Measurements from ENCODE around the gene ARFRP1. TPM values are rescaled to one million over a fixed set of nuclear protein-coding genes. Genes with fewer than 3 reads are reported as not detected.

The ARFRP1 gene
- total and polyA plus RNA-seq, 12 donors: 18.8 to 75.9 (median 42.2) TPM

DNA sequence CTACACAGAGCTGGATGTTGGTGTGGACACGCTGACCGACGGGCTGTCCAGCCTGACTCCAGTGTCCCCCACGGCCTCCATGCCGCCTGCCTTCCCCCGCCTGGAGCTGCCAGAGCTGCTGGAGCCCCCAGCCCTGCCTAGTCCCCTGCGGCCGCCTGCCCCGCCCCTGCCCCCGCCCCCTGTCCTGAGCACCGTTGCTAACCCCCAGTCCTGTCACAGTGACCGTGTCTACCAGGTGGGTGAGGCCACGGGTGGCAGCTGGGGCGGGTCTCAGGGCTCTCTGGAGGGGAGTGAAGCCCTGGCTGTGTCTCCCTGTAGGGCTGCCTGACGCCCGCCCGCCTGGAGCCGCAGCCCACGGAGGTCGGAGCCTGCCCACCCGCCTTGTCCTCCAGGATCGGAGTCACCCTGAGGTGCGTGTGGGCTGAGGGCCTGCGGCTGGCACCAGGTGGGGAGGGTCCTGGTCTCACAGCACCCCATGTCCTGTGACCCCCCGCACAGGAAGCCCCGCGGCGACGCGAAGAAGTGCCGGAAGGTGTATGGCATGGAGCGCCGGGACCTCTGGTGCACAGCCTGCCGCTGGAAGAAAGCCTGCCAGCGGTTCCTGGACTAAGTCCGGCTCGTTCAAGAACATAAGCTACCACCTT lies 34.7 kb upstream of the ARFRP1 start:
- intact Hi-C loops (cut with DNase I): no loop called here
- no peaks in the 10 kb centered on the region for H3K27me3 ChIP-seq
- WGBS, 4 donors: 60 to 79% (median 75%) methylated on average over 2 to 37 of the region's 37 CpGs
- H3K36me3 ChIP-seq (replicated peaks in 1 of 2): peaks cover 0 to 29% of the 10 kb centered on the region in 2 donors
- no peaks in the 10 kb centered on the region for H3K9me3 ChIP-seq (replicated peaks in 1 of 3)
- peaks cover 33 to 38% of the 10 kb centered on the region in 2 donors for H3K4me1 ChIP-seq (replicated peaks in 1 of 2)
- TF ChIP-seq, protein P1, sequence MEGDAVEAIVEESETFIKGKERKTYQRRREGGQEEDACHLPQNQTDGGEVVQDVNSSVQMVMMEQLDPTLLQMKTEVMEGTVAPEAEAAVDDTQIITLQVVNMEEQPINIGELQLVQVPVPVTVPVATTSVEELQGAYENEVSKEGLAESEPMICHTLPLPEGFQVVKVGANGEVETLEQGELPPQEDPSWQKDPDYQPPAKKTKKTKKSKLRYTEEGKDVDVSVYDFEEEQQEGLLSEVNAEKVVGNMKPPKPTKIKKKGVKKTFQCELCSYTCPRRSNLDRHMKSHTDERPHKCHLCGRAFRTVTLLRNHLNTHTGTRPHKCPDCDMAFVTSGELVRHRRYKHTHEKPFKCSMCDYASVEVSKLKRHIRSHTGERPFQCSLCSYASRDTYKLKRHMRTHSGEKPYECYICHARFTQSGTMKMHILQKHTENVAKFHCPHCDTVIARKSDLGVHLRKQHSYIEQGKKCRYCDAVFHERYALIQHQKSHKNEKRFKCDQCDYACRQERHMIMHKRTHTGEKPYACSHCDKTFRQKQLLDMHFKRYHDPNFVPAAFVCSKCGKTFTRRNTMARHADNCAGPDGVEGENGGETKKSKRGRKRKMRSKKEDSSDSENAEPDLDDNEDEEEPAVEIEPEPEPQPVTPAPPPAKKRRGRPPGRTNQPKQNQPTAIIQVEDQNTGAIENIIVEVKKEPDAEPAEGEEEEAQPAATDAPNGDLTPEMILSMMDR (IDR thresholded peaks at IDR 0.05): no peak
- TF ChIP-seq POLR2A (IDR thresholded peaks at IDR 0.05): no peak
- peak in 3 of 7 donors; percentile 19 to 32 (median 24) for DNase-seq
- peak overlapping the region in 2 of 5 donors; percentile 85 to 94 for H3K27ac ChIP-seq
- no peak overlapping the region for H3K4me3 ChIP-seq

DNA sequence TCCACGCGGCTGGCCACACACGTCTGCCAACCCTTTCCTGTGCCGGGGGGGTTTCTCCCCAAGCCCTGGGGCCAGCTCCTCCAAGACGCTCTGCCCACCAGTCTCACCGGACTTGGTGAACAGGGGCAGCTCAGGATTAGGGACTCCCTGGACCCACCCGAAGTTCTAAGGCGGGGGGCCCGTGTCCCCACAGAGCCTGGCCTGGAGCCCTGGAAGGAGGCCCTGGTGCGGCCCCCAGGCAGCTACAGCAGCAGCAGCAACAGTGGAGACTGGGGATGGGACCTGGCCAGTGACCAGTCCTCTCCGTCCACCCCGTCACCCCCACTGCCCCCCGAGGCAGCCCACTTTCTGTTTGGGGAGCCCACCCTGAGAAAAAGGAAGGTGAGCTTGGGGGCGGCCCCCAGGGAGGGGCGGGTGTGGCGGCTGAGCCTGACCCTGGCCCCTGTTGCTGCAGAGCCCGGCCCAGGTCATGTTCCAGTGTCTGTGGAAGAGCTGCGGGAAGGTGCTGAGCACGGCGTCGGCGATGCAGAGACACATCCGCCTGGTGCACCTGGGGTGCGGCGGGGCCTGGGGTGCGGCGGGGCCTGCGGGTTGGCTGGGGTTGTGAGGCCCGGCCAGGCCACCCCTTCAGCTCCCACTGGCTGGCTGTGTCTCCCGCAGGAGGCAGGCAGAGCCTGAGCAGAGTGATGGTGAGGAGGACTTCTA lies 34.1 kb upstream of the ARFRP1 start:
- Histone ChIP-seq H3K4me3 (peak overlapping the region in 1 of 4 donors; percentile 83), H3K4me1 (replicated peaks in 1 of 2) (peaks cover 36 to 42% of the 10 kb centered on the region in 2 donors)
- intact Hi-C loops (cut with DNase I): no loop called here

DNA sequence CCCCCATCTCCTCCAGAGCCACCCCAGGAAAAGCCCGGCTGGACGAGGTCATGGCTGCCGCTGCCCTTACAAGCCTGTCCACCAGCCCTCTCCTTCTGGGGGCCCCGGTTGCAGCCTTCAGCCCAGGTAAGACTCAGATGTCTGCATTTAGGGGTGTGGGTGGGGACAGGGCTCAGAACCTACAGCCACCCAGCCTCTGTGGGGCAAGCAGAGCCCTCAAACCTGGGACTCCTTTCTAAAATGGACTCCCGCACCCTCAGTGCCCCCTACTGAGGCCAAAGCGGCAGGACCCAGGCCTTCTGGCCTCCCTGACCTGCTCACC lies 33.5 kb upstream of the ARFRP1 start:
- Histone ChIP-seq H3K4me3 (peak overlapping the region in 2 of 4 donors; percentile 44 to 83), H3K4me1 (replicated peaks in 1 of 2) (peaks cover 36 to 42% of the 10 kb centered on the region in 2 donors), H3K9me3 (replicated peaks in 1 of 3) (no peaks in the 10 kb centered on the region), H3K36me3 (replicated peaks in 1 of 2) (peaks cover 0 to 29% of the 10 kb centered on the region in 2 donors), H3K27ac (peak overlapping the region; percentile 33 to 94 (median 85)), H3K27me3 (no peaks in the 10 kb centered on the region)
- TF ChIP-seq POLR2A (IDR thresholded peaks at IDR 0.05): no peak
- TF ChIP-seq, protein P1 (IDR thresholded peaks at IDR 0.05): no peak
- 12 to 26% (median 16%) methylated on average over 6 of the region's 6 CpGs; no CpG with 5 or more reads in 1 of the 4 donors for WGBS, 4 donors
- no peak for DNase-seq
- intact Hi-C loops (cut with DNase I): no loop called here

More for the DNA sequence above, 34.1 kb upstream of the ARFRP1 start:
- 34 to 68% (median 62%) methylated on average over 9 to 30 of the region's 30 CpGs for WGBS, 4 donors
- DNase-seq: peak in 4 of 7 donors; percentile 11 to 43 (median 34)
- H3K27ac ChIP-seq: peak overlapping the region; percentile 33 to 94 (median 85)
- TF ChIP-seq POLR2A (IDR thresholded peaks at IDR 0.05): no peak
- no peaks in the 10 kb centered on the region for H3K9me3 ChIP-seq (replicated peaks in 1 of 3)
- no peaks in the 10 kb centered on the region for H3K27me3 ChIP-seq
- peaks cover 0 to 29% of the 10 kb centered on the region in 2 donors for H3K36me3 ChIP-seq (replicated peaks in 1 of 2)

DNA sequence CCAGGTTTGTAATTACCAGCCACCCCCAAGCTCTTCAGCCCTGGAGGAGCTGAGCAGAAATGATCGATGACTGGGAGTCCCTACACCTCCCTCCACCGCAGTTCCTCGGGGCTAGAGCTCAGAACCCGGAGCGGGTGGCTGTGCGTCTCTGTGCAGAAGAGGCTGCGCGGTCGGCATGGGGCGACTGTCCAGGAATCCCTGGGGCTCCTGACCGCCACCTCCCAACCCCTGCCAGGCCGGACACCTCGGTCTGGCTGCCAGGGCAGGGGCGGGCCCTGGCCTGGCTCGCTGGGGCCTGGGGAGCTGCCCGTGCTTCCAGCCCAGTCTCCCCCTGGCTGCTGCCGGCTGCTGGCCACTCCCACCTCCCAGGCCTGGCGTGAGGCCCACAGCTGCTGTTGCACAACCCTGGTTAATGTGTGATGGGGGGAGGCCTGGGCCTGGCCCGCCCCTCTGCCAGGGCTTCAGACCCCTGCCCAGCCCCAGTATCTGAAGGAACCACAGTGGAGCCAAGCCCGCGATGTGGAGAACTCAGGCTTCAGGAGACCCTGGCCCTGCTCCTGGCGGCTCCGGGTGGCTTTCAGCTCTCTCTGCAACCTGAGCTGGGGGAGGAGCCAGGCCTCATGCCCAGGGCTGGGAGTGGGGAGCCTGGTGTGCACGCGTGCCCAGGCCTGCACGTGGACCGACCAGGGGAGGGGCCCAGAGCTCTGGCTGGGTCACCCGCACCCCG lies 33.0 kb upstream of the ARFRP1 start:
- Histone ChIP-seq H3K36me3 (replicated peaks in 1 of 2) (peaks cover 0 to 28% of the 10 kb centered on the region in 2 donors), H3K4me1 (replicated peaks in 1 of 2) (peaks cover 36 to 42% of the 10 kb centered on the region in 2 donors), H3K27me3 (no peaks in the 10 kb centered on the region), H3K9me3 (replicated peaks in 1 of 3) (no peaks in the 10 kb centered on the region), H3K27ac (peak overlapping the region; percentile 45 to 94 (median 85)), H3K4me3 (peak overlapping the region in 2 of 4 donors; percentile 44 to 83)
- DNase-seq: peak; percentile 94 to 96 (median 96)
- intact Hi-C loops (cut with DNase I): no loop called here
- WGBS, 4 donors: 0 to 7% (median 2%) methylated on average over 3 to 29 of the region's 29 CpGs
- peak in 1 of 2 donors; percentile 81 for TF ChIP-seq POLR2A (IDR thresholded peaks at IDR 0.05)
- TF ChIP-seq, protein P1 (IDR thresholded peaks at IDR 0.05): peak in 5 of 6 experiments; percentile 9 to 53 (median 18)
